ENCODE results near the gene PPP1R37. TPM values are rescaled to one million over a fixed set of nuclear protein-coding genes. Genes with fewer than 3 reads are reported as not detected.

Gene PPP1R37
- total and polyA plus RNA-seq, 2 of the 8 experiments (the other 6 are each of a cell fraction or from before 2014, with no cell fraction given): 14.6 to 25.7 TPM

DNA sequence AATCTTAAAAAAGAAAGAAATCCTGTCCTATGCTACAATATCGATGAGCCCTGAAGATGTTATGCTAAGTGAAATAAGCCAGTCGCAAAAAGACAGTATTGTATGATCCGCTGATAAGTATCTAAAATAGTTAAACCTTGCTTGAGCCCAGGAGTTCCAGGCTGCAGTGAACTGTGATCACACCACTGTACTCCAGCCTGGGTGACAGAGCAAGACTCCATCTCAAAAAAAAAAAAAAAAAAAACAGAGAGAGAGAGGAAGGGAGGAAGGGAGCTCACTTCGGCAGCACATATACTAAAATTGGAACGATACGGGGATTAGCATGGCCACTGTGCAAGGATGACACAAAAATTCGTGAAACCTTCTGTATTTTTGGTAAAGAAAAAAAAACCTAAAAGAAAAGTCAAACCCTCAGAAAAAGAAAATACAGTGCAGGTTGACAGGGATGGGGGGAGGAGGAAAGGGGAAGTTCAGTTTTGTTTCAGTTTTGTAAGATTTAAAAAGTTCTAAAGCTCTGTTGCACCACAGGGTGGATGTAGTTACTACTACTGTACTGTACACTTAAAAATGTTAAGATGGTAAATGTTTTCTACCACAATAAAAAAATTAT is 45.7 kb upstream of the PPP1R37 start (continued):
- TF ChIP-seq, protein P1, sequence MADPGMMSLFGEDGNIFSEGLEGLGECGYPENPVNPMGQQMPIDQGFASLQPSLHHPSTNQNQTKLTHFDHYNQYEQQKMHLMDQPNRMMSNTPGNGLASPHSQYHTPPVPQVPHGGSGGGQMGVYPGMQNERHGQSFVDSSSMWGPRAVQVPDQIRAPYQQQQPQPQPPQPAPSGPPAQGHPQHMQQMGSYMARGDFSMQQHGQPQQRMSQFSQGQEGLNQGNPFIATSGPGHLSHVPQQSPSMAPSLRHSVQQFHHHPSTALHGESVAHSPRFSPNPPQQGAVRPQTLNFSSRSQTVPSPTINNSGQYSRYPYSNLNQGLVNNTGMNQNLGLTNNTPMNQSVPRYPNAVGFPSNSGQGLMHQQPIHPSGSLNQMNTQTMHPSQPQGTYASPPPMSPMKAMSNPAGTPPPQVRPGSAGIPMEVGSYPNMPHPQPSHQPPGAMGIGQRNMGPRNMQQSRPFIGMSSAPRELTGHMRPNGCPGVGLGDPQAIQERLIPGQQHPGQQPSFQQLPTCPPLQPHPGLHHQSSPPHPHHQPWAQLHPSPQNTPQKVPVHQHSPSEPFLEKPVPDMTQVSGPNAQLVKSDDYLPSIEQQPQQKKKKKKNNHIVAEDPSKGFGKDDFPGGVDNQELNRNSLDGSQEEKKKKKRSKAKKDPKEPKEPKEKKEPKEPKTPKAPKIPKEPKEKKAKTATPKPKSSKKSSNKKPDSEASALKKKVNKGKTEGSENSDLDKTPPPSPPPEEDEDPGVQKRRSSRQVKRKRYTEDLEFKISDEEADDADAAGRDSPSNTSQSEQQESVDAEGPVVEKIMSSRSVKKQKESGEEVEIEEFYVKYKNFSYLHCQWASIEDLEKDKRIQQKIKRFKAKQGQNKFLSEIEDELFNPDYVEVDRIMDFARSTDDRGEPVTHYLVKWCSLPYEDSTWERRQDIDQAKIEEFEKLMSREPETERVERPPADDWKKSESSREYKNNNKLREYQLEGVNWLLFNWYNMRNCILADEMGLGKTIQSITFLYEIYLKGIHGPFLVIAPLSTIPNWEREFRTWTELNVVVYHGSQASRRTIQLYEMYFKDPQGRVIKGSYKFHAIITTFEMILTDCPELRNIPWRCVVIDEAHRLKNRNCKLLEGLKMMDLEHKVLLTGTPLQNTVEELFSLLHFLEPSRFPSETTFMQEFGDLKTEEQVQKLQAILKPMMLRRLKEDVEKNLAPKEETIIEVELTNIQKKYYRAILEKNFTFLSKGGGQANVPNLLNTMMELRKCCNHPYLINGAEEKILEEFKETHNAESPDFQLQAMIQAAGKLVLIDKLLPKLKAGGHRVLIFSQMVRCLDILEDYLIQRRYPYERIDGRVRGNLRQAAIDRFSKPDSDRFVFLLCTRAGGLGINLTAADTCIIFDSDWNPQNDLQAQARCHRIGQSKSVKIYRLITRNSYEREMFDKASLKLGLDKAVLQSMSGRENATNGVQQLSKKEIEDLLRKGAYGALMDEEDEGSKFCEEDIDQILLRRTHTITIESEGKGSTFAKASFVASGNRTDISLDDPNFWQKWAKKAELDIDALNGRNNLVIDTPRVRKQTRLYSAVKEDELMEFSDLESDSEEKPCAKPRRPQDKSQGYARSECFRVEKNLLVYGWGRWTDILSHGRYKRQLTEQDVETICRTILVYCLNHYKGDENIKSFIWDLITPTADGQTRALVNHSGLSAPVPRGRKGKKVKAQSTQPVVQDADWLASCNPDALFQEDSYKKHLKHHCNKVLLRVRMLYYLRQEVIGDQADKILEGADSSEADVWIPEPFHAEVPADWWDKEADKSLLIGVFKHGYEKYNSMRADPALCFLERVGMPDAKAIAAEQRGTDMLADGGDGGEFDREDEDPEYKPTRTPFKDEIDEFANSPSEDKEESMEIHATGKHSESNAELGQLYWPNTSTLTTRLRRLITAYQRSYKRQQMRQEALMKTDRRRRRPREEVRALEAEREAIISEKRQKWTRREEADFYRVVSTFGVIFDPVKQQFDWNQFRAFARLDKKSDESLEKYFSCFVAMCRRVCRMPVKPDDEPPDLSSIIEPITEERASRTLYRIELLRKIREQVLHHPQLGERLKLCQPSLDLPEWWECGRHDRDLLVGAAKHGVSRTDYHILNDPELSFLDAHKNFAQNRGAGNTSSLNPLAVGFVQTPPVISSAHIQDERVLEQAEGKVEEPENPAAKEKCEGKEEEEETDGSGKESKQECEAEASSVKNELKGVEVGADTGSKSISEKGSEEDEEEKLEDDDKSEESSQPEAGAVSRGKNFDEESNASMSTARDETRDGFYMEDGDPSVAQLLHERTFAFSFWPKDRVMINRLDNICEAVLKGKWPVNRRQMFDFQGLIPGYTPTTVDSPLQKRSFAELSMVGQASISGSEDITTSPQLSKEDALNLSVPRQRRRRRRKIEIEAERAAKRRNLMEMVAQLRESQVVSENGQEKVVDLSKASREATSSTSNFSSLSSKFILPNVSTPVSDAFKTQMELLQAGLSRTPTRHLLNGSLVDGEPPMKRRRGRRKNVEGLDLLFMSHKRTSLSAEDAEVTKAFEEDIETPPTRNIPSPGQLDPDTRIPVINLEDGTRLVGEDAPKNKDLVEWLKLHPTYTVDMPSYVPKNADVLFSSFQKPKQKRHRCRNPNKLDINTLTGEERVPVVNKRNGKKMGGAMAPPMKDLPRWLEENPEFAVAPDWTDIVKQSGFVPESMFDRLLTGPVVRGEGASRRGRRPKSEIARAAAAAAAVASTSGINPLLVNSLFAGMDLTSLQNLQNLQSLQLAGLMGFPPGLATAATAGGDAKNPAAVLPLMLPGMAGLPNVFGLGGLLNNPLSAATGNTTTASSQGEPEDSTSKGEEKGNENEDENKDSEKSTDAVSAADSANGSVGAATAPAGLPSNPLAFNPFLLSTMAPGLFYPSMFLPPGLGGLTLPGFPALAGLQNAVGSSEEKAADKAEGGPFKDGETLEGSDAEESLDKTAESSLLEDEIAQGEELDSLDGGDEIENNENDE (IDR thresholded peaks at IDR 0.05; ENCODE audit: insufficient replicate concordance, low read length): no peak
- TF ChIP-seq RXRA (IDR thresholded peaks at IDR 0.05; ENCODE audit: insufficient read depth, low read depth, low read length): no peak
- TF ChIP-seq MAFK (IDR thresholded peaks at IDR 0.05; ENCODE audit: low read depth, low read length): no peak
- TF ChIP-seq CHD2 (IDR thresholded peaks at IDR 0.05; ENCODE audit: low read length): no peak
- no peak for TF ChIP-seq GABPA (IDR thresholded peaks at IDR 0.05; ENCODE audit: borderline replicate concordance, insufficient read depth, low read length)
- no peak for TF ChIP-seq NRF1 (IDR thresholded peaks at IDR 0.05; ENCODE audit: low read depth, low read length)
- no peak for TF ChIP-seq KDM4A (IDR thresholded peaks at IDR 0.05; ENCODE audit: low read depth, low read length, severe bottlenecking)
- TF ChIP-seq, protein P2, sequence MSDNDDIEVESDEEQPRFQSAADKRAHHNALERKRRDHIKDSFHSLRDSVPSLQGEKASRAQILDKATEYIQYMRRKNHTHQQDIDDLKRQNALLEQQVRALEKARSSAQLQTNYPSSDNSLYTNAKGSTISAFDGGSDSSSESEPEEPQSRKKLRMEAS (IDR thresholded peaks at IDR 0.05): no peak
- TF ChIP-seq, protein P3, sequence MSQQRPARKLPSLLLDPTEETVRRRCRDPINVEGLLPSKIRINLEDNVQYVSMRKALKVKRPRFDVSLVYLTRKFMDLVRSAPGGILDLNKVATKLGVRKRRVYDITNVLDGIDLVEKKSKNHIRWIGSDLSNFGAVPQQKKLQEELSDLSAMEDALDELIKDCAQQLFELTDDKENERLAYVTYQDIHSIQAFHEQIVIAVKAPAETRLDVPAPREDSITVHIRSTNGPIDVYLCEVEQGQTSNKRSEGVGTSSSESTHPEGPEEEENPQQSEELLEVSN (IDR thresholded peaks at IDR 0.05): no peak
